DND-41 (cell line): ENCODE measurements around the gene HERC6.

Experiments used
- ATAC-seq: fragments of 200-7000 bp; cut with Tn5 transposase; 3 replicates; pipeline ENCODE4 v1.9.1; 2021; ENCODE audit warnings: low read depth; ENCODE audit not compliant: insufficient read depth
- DNase-seq: peaks from one replicate; pipeline ENCODE4 v3.0.0-alpha.2; 2020
- H2AFZ ChIP-seq: 2 replicates; pipeline ENCODE4 v1.6.0; 2012; ENCODE audit warnings: low read depth, low read length
- H3K27ac ChIP-seq: 2 replicates; pipeline ENCODE4 v1.5.1; 2012; ENCODE audit warnings: low read length, inconsistent platforms
- H3K27me3 ChIP-seq: fragments of 200-600 bp; sonication (generic); 2 replicates; pipeline ENCODE4 v1.6.0; 2012; ENCODE audit warnings: low read length, mild to moderate bottlenecking, inconsistent platforms; ENCODE audit not compliant: insufficient read depth, poor library complexity
- H3K36me3 ChIP-seq: 2 replicates; pipeline ENCODE4 v1.5.1; 2012; ENCODE audit warnings: low read length, inconsistent platforms; ENCODE audit not compliant: insufficient read depth
- H3K4me1 ChIP-seq: 2 replicates; pipeline ENCODE4 v1.5.1; 2012; ENCODE audit warnings: mild to moderate bottlenecking, low read length; ENCODE audit not compliant: insufficient read depth
- H3K4me2 ChIP-seq: 2 replicates; pipeline ENCODE4 v1.6.0; 2012; ENCODE audit warnings: mild to moderate bottlenecking, moderate library complexity, low read length, inconsistent platforms; ENCODE audit not compliant: insufficient read depth
- H3K4me3 ChIP-seq, 2 experiments: fragments of 200-600 bp in 1 of 2; shearing (Covaris generic) in 1 of 2; 2 replicates each; pipeline ENCODE4 v1.5.1; 2012 to 2016; ENCODE audit warnings: inconsistent platforms in 2 of 2, low read length in 2 of 2, mild to moderate bottlenecking in 2 of 2, low read depth in 1 of 2, moderate library complexity in 1 of 2
- H3K79me2 ChIP-seq: 2 replicates; pipeline ENCODE4 v1.6.0; 2012; ENCODE audit warnings: low read length, inconsistent platforms; ENCODE audit not compliant: insufficient read depth
- H3K9ac ChIP-seq: 2 replicates; pipeline ENCODE4 v1.6.0; 2012; ENCODE audit warnings: low read depth, mild to moderate bottlenecking, inconsistent platforms, low read length, moderate library complexity
- H3K9me3 ChIP-seq: 2 replicates; pipeline ENCODE4 v1.5.1; 2012; ENCODE audit warnings: low read length, moderate library complexity, mild to moderate bottlenecking, inconsistent platforms; ENCODE audit not compliant: insufficient read depth, severe bottlenecking
- H4K20me1 ChIP-seq: 2 replicates; pipeline ENCODE4 v1.6.0; 2012; ENCODE audit warnings: low read length; ENCODE audit not compliant: insufficient read depth
- EZH2 ChIP-seq: IDR thresholded peaks from 3 replicates; pipeline ENCODE4 v1.6.1; 2012; ENCODE audit warnings: borderline replicate concordance, low read depth, mild to moderate bottlenecking, moderate library complexity, low read length, inconsistent platforms; ENCODE audit not compliant: severe bottlenecking
- TF ChIP-seq, protein P1 (sequence below): IDR thresholded peaks from 2 replicates; pipeline ENCODE4 v1.5.1; 2012; ENCODE audit warnings: borderline replicate concordance, low read length, moderate library complexity, mild to moderate bottlenecking; ENCODE audit not compliant: poor library complexity, severe bottlenecking; ENCODE audit errors: extremely low read depth

HERC6 gene

GRCh38 chr4:88352062-88352740 is 26.5 kb upstream of the HERC6 start:
- H3K9me3 ChIP-seq = peaks cover 8% of the 10 kb centered on the region
- H4K20me1 ChIP-seq = no peaks in the 10 kb centered on the region
- no peak overlapping the region for H3K4me2 ChIP-seq
- ATAC-seq = no peak
- no peak overlapping the region for H2AFZ ChIP-seq
- H3K9ac ChIP-seq = no peak overlapping the region
- H3K27me3 ChIP-seq = no peaks in the 10 kb centered on the region
- no peaks in the 10 kb centered on the region for H3K4me1 ChIP-seq
- DNase-seq = no peak
- no peak overlapping the region for H3K4me3 ChIP-seq
- no peaks in the 10 kb centered on the region for H3K36me3 ChIP-seq
- H3K79me2 ChIP-seq = no peaks in the 10 kb centered on the region
- H3K27ac ChIP-seq = no peak overlapping the region
- TF ChIP-seq, protein P1, sequence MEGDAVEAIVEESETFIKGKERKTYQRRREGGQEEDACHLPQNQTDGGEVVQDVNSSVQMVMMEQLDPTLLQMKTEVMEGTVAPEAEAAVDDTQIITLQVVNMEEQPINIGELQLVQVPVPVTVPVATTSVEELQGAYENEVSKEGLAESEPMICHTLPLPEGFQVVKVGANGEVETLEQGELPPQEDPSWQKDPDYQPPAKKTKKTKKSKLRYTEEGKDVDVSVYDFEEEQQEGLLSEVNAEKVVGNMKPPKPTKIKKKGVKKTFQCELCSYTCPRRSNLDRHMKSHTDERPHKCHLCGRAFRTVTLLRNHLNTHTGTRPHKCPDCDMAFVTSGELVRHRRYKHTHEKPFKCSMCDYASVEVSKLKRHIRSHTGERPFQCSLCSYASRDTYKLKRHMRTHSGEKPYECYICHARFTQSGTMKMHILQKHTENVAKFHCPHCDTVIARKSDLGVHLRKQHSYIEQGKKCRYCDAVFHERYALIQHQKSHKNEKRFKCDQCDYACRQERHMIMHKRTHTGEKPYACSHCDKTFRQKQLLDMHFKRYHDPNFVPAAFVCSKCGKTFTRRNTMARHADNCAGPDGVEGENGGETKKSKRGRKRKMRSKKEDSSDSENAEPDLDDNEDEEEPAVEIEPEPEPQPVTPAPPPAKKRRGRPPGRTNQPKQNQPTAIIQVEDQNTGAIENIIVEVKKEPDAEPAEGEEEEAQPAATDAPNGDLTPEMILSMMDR = no peak
- no peak for TF ChIP-seq EZH2

- H3K9ac ChIP-seq = no peak overlapping the region
- H3K4me3 ChIP-seq = no peak overlapping the region
- no peaks in the 10 kb centered on the region for H4K20me1 ChIP-seq
- H3K4me1 ChIP-seq = no peaks in the 10 kb centered on the region
- ATAC-seq (no peak), DNase-seq (no peak)
- no peak for TF ChIP-seq EZH2
- TF ChIP-seq, protein P1 = no peak
- H3K36me3 ChIP-seq = no peaks in the 10 kb centered on the region
- H3K9me3 ChIP-seq = peaks cover 8% of the 10 kb centered on the region
- no peak overlapping the region for H3K4me2 ChIP-seq
- no peaks in the 10 kb centered on the region for H3K79me2 ChIP-seq
- H2AFZ ChIP-seq = no peak overlapping the region
- no peaks in the 10 kb centered on the region for H3K27me3 ChIP-seq
- H3K27ac ChIP-seq = no peak overlapping the region
Measured at GRCh38 chr4:88353324-88353723, 25.3 kb upstream of the HERC6 start.

GRCh38 chr4:88356771-88357170 is 21.9 kb upstream of the HERC6 start:
- no peaks in the 10 kb centered on the region for H3K36me3 ChIP-seq
- H3K27me3 ChIP-seq = no peaks in the 10 kb centered on the region
- H2AFZ ChIP-seq = no peak overlapping the region
- no peak overlapping the region for H3K9ac ChIP-seq
- H3K9me3 ChIP-seq = peaks cover 11% of the 10 kb centered on the region
- ATAC-seq = no peak
- TF ChIP-seq, protein P1 = no peak
- TF ChIP-seq EZH2 = no peak
- no peaks in the 10 kb centered on the region for H3K4me1 ChIP-seq
- no peaks in the 10 kb centered on the region for H3K79me2 ChIP-seq
- H3K27ac ChIP-seq = no peak overlapping the region
- no peaks in the 10 kb centered on the region for H4K20me1 ChIP-seq
- DNase-seq = no peak
- H3K4me2 ChIP-seq = no peak overlapping the region
- no peak overlapping the region for H3K4me3 ChIP-seq

DNA sequence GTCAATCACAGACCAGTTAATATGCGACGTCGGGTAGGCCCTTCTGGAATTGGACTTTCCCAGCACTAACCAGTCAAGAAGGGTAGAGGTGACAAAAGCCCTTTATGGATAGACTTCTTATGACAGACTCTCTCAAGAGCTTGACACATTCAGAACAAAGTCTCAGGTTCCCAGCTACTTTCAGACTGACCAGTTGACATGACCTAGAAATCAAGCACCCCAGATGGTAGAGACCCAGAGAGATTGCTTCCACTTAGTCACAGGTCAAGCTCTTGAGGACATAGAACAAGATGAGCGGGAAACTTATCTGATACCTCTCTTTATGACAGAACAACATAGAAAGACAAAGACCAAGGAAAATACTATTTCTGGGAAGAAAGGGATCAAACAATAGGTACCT is 21.4 kb upstream of the HERC6 start:
- Histone ChIP-seq H3K4me3 (no peak overlapping the region), H3K4me2 (no peak overlapping the region), H3K9ac (no peak overlapping the region), H3K27me3 (no peaks in the 10 kb centered on the region), H3K9me3 (peaks cover 11% of the 10 kb centered on the region), H2AFZ (no peak overlapping the region), H4K20me1 (no peaks in the 10 kb centered on the region), H3K79me2 (no peaks in the 10 kb centered on the region), H3K27ac (no peak overlapping the region), H3K36me3 (no peaks in the 10 kb centered on the region), H3K4me1 (no peaks in the 10 kb centered on the region)
- DNase-seq = no peak
- TF ChIP-seq EZH2 = no peak
- TF ChIP-seq, protein P1 = no peak
- no peak for ATAC-seq
